ENCODE data around the gene CEP63. TPM values are rescaled to one million over a fixed set of nuclear protein-coding genes. Genes with fewer than 3 reads are reported as not detected.

Gene CEP63
- total RNA-seq, 4 donors from 2014 or later, result 21.4 to 23.5 (median 22.4) TPM

DNA sequence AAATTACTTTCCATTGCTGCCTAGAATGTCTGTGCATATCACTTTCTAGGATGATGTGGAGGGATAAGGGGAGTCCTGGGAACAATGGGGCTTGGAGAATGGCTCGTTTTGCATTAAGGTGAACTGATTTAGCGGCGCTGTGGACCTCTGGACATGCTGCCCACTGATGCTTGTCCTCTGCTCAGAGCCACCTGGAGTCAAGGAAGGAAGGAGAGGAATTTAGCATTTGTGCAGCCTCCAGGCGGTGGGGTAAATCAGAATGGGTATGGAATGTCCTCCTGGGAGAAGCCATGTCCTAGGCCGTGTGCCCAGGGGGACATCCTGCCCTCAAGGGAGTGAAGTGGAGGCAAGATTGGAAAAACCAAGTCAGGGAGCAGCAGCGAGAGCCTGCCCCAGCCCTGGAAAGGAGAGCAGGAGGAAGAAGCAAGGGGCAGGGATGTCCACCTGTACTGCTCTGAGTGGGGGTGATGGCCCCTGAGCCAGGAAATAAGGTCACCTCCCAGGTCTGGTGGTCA, 127.2 kb downstream of the CEP63 start:
- intact Hi-C loops (cut with DNase I; ENCODE audit: low total_unique reads), result no loop called here
- in situ Hi-C loops (cut with MboI; ENCODE audit: low sequenced_read_pairs in 4 of 4), result loop anchor here in 3 of 4 donors (25.0 kb wide), 1 partner anchor 1274 kb away; no protein-coding TSS in a partner anchor
- ATAC-seq, result no peak

DNA sequence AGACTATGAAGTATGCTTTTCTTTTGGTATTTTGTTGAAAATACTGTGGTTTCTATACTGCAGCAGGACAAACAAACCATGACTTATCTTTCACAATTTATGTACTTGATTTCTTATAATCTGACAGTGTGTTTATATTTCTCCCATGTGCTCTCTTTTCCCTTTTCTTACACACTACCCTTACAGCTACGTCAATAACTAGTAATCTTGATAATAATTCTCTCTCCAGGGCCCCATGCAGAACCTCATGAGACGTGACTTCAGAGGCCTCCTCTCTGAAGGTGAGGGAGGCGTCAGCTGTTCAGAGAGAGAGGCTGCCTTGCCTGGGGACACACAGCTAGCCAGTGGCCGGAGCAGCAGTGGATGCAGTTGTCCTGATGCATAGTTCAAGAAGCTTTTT, 129.1 kb downstream of the CEP63 start:
- ATAC-seq, result no peak
- no peaks in the 10 kb centered on the region for H3K36me3 ChIP-seq
- in situ Hi-C loops (cut with MboI; ENCODE audit: low sequenced_read_pairs in 4 of 4), result loop anchor here in 3 of 4 donors (25.0 kb wide), 1 partner anchor 1272 kb away; no protein-coding TSS in a partner anchor

More for the DNA sequence above, 127.2 kb downstream of the CEP63 start:
- Histone ChIP-seq H3K36me3 (no peaks in the 10 kb centered on the region), H3K4me1 (peaks cover 6 to 14% of the 10 kb centered on the region in 2 donors), H3K27ac (no peak overlapping the region), H3K9me3 (no peaks in the 10 kb centered on the region), H3K4me3 (no peak overlapping the region), H3K27me3 (no peaks in the 10 kb centered on the region)
- DNase-seq, result no peak
- no peak for TF ChIP-seq POLR2A (IDR thresholded peaks at IDR 0.05)
- TF ChIP-seq, protein P1, sequence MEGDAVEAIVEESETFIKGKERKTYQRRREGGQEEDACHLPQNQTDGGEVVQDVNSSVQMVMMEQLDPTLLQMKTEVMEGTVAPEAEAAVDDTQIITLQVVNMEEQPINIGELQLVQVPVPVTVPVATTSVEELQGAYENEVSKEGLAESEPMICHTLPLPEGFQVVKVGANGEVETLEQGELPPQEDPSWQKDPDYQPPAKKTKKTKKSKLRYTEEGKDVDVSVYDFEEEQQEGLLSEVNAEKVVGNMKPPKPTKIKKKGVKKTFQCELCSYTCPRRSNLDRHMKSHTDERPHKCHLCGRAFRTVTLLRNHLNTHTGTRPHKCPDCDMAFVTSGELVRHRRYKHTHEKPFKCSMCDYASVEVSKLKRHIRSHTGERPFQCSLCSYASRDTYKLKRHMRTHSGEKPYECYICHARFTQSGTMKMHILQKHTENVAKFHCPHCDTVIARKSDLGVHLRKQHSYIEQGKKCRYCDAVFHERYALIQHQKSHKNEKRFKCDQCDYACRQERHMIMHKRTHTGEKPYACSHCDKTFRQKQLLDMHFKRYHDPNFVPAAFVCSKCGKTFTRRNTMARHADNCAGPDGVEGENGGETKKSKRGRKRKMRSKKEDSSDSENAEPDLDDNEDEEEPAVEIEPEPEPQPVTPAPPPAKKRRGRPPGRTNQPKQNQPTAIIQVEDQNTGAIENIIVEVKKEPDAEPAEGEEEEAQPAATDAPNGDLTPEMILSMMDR (IDR thresholded peaks at IDR 0.05 in 4 of 5, conservative IDR thresholded peaks at IDR 0.05 in 1 of 5), result no peak

DNA sequence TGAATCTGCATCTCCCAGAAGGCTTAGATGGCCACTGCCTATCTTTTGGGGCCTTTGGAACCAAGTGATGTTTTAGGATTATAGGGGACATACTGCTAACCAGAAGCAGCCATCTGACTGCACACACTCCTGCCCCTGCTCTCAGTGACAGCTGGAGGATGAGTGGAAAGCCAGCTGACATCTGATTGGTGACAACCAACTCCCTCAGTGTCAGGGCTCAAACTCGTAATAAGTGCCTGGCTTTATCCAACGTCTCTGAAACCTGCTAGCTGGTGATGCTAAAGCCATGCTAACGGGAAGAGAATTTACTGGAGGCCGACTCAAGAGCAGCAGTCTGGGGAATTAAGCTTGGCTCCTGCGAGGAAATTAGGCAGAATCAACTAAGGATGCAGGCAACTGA, 129.9 kb downstream of the CEP63 start:
- in situ Hi-C loops (cut with MboI; ENCODE audit: low sequenced_read_pairs in 4 of 4) (loop anchor here in 3 of 4 donors (25.0 kb wide), 1 partner anchor 1272 kb away; no protein-coding TSS in a partner anchor), intact Hi-C loops (cut with DNase I; ENCODE audit: low total_unique reads) (no loop called here)
- H3K36me3 ChIP-seq, result no peaks in the 10 kb centered on the region
- peaks cover 6 to 14% of the 10 kb centered on the region in 2 donors for H3K4me1 ChIP-seq
- H3K9me3 ChIP-seq, result no peaks in the 10 kb centered on the region
- no peak overlapping the region for H3K27ac ChIP-seq
- no peaks in the 10 kb centered on the region for H3K27me3 ChIP-seq
- ATAC-seq, result no peak
- H3K4me3 ChIP-seq, result no peak overlapping the region
- DNase-seq, result no peak
- TF ChIP-seq, protein P1 (IDR thresholded peaks at IDR 0.05 in 4 of 5, conservative IDR thresholded peaks at IDR 0.05 in 1 of 5), result no peak
- no peak for TF ChIP-seq POLR2A (IDR thresholded peaks at IDR 0.05)

More for the DNA sequence above, 129.1 kb downstream of the CEP63 start:
- DNase-seq, result no peak
- Histone ChIP-seq H3K9me3 (no peaks in the 10 kb centered on the region), H3K27ac (no peak overlapping the region), H3K4me3 (no peak overlapping the region), H3K27me3 (no peaks in the 10 kb centered on the region), H3K4me1 (peaks cover 6 to 14% of the 10 kb centered on the region in 2 donors)
- TF ChIP-seq, protein P1 (IDR thresholded peaks at IDR 0.05 in 4 of 5, conservative IDR thresholded peaks at IDR 0.05 in 1 of 5), result no peak
- no peak for TF ChIP-seq POLR2A (IDR thresholded peaks at IDR 0.05)
- intact Hi-C loops (cut with DNase I; ENCODE audit: low total_unique reads), result no loop called here

DNA sequence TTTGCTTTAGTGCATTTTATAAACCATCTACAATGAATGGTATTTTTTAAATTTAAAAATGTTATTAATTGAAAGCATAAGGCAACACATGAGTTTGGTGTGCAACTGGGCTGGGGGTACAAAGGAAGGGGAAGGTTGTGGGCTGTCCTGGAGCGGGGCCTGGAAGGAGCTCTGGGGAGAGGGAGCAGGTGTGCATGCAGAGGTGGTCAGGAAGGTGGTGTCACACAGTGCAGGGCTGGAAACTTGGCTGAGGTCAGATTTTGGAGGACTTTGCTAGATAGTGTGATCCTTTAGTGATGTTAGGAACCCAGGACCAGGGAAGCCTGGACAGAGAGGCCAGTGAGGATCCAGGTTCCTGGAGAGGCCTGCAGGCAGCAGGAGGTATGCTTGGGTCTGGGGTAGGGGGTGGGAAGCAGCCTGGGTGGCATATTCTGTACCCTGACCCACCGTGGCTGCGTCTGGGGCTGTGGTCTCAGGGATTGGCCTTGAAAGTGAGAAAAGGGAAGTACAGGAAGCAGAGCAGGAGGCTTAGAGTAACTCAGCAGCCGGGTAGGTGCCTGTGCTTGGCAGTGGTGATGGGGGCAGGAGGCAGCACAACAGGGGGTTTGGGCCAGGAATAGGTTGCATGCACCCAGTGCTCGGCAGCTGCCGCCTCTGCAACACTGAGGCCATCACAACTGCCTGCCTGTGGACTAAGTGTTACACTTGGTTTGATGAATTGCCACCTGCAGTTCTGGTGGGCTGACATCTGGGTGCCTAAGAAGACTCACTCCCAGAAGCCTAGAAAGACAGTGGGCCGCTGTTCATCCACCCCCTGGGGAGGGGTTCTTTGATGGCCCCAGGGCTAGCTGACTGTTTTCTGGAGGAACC, 132.0 kb downstream of the CEP63 start:
- ATAC-seq (no peak), DNase-seq (no peak)
- Histone ChIP-seq H3K4me1 (peaks cover 0 to 6% of the 10 kb centered on the region in 2 donors), H3K36me3 (no peaks in the 10 kb centered on the region), H3K9me3 (no peaks in the 10 kb centered on the region), H3K4me3 (no peak overlapping the region), H3K27ac (no peak overlapping the region), H3K27me3 (no peaks in the 10 kb centered on the region)
- in situ Hi-C loops (cut with MboI; ENCODE audit: low sequenced_read_pairs in 4 of 4), result loop anchor here in 3 of 4 donors (25.0 kb wide), 1 partner anchor 1269 kb away; no protein-coding TSS in a partner anchor
- intact Hi-C loops (cut with DNase I; ENCODE audit: low total_unique reads), result no loop called here
- TF ChIP-seq POLR2A (IDR thresholded peaks at IDR 0.05), result no peak
- TF ChIP-seq, protein P1 (IDR thresholded peaks at IDR 0.05 in 4 of 5, conservative IDR thresholded peaks at IDR 0.05 in 1 of 5), result no peak
